Activated T-cell treated with anti-CD3 and anti-CD28 coated beads, Interleukin-2, amount 50 U/mL, for 4 hours (primary cell): ENCODE measurements around the gene MRPL9. TPM values are rescaled to one million over a fixed set of nuclear protein-coding genes. Genes with fewer than 3 reads are reported as not detected.

Source experiments
- ATAC-seq, 2 donors: fragments of 200-7000 bp; cut with Tn5 transposase; one replicate each; pipeline ENCODE4 v1.10.0; 2021
- DNase-seq: peaks from one replicate; pipeline ENCODE4 v3.0.0-alpha.2; 2020
- H3K27me3 Mint-ChIP-seq: one replicate; pipeline ENCODE4 v1.8.0; 2021; ENCODE audit warnings: low read depth, mixed read lengths
- H3K36me3 Mint-ChIP-seq: one replicate; pipeline ENCODE4 v1.8.0; 2022; ENCODE audit warnings: mixed read lengths; ENCODE audit not compliant: insufficient read depth
- H3K4me1 Mint-ChIP-seq: one replicate; pipeline ENCODE4 v1.8.0; 2021; ENCODE audit warnings: low read depth, mixed read lengths
- H3K4me3 Mint-ChIP-seq: one replicate; pipeline ENCODE4 v1.8.0; 2021; ENCODE audit warnings: mild to moderate bottlenecking, moderate library complexity, mixed read lengths
- H3K9me3 Mint-ChIP-seq: one replicate; pipeline ENCODE4 v1.8.0; 2021; ENCODE audit warnings: mixed read lengths
- total RNA-seq, 3 donors: library from RNA; stranded (reverse); gene quantifications; one replicate each; pipeline ENCODE4 v1.2.1, GENCODE V29; 2021

MRPL9 gene
- total RNA-seq, 3 donors from 2014 or later, result 156 to 167 (median 163) TPM

DNA sequence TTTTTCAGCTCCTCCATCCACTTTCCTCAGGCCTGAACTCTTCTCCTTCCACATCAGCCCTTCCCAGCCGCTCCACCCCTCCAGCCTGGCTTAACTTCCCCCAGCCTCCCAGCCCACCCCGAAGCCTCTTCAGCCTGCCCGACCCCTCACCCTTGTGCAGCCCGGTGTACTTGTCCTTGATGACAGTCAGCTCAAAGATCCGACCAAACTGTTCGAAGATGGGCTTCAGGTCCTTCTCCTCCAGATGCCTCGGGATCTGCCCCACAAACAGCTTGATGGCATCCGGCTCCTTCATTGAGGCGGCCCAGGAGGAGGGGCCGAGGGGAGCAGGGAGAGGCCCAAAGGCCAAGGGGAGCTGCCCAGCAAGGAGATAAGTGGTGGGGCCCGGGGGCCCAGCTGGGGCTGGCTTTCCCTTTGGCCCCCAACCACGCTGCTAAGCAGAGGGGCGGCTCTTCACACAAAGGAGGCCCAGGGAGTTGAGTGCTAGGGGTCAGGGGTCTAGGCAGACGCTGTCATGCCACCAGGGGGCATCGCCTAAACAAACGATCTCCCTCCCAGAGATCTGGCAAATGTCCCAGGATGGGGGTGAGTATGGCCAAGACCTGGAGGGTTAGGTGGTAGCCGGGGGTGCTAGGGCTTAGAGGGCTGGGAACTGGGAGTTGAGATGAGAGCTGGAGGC, 47.4 kb downstream of the MRPL9 start:
- ATAC-seq (peak in 1 of 2 donors; percentile 20), DNase-seq (no peak)
- no peak overlapping the region for H3K4me3 Mint-ChIP-seq
- no peaks in the 10 kb centered on the region for H3K9me3 Mint-ChIP-seq
- H3K4me1 Mint-ChIP-seq, result peaks cover 18% of the 10 kb centered on the region
- peaks cover 50% of the 10 kb centered on the region for H3K27me3 Mint-ChIP-seq
- no peaks in the 10 kb centered on the region for H3K36me3 Mint-ChIP-seq

DNA sequence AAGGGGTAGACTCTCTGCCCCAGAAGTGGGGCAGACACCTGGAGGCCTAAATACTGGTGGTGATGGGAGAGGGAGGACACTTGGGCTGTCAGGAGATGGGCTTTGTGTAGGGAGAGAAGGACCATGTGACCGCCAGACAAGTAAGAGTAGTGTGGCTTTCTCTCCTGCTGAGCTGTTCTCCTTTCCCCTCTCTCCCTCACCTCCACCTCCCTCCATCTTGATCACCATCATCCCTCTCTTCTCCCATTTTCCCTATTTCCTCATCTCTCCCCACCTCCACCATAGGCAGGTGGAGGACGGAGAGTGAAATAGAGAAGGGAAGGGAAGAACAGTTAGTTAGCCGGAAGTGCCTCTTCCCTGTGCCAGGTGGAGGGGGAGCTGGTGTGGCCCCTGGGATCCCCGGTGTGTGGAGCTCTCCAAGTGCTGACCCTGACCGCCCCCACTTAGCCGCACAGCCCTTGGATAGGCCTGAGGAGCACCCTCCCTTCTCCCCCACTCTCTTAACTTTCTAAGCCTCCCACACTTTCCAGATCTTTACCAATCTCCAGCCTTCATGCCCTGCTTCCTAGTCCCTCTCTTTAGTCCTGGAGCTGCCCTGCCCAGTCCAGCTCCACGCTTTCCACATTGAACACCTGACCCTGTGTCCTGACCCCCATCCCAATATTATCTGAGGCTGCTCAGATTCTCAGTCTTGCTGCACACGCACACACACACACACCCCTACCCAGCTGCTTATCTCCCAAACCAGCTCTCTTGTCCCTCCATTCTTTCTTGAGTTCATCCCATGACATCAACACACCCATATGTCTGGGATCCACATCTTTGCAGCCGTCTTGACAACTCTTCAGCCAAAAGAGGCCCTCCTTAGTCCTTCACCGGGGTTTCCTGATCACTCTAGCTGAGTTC, 48.2 kb downstream of the MRPL9 start:
- H3K27me3 Mint-ChIP-seq, result peaks cover 50% of the 10 kb centered on the region
- no peaks in the 10 kb centered on the region for H3K36me3 Mint-ChIP-seq
- no peak for ATAC-seq
- no peak for DNase-seq
- no peak overlapping the region for H3K4me3 Mint-ChIP-seq
- no peaks in the 10 kb centered on the region for H3K9me3 Mint-ChIP-seq
- H3K4me1 Mint-ChIP-seq, result peaks cover 10% of the 10 kb centered on the region

DNA sequence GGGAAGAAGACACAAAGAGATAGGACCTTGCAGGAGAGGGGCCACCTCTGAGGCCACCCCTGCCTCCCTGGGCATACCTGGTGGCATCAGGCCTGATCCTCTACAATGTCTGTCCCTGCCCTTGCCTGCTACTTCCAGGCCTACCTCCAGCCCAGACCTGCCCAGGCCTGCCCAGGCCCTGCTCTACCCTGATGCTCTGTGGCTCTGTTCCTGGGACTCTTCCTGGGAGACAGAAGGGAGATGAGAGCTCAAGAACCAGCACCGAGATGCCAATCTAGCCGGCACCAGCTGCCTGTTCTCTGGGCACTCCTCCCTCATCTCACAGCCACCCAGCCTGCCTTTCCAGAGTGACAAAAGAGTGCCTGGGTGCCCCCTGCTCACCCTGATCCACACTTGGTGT, 49.4 kb downstream of the MRPL9 start:
- ATAC-seq (no peak), DNase-seq (no peak)
- peaks cover 43% of the 10 kb centered on the region for H3K27me3 Mint-ChIP-seq
- no peaks in the 10 kb centered on the region for H3K9me3 Mint-ChIP-seq
- H3K4me3 Mint-ChIP-seq, result no peak overlapping the region
- no peaks in the 10 kb centered on the region for H3K36me3 Mint-ChIP-seq
- peaks cover 9% of the 10 kb centered on the region for H3K4me1 Mint-ChIP-seq

DNA sequence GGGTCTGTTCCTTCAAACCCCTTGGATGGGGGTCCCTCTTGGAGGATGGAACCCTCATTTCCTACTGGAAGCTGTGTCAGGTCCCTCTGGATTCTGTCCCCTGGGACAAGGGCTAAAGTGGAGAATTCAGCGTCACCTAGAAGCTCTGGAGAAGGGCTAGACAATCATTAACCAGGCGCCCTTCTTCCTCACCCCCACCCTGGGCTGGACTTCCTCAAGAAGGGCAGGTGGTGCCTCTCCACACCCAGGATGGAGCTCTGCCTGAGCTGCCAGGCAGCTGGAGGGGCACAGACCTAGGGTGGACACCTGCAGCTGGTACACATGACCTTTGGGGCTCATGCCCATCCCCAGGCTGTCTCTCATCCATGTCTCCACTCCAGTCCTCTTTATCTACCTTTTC, 50.3 kb downstream of the MRPL9 start:
- H3K4me3 Mint-ChIP-seq, result no peak overlapping the region
- peaks cover 9% of the 10 kb centered on the region for H3K4me1 Mint-ChIP-seq
- H3K9me3 Mint-ChIP-seq, result no peaks in the 10 kb centered on the region
- H3K36me3 Mint-ChIP-seq, result no peaks in the 10 kb centered on the region
- DNase-seq (no peak), ATAC-seq (no peak)
- H3K27me3 Mint-ChIP-seq, result peaks cover 38% of the 10 kb centered on the region

DNA sequence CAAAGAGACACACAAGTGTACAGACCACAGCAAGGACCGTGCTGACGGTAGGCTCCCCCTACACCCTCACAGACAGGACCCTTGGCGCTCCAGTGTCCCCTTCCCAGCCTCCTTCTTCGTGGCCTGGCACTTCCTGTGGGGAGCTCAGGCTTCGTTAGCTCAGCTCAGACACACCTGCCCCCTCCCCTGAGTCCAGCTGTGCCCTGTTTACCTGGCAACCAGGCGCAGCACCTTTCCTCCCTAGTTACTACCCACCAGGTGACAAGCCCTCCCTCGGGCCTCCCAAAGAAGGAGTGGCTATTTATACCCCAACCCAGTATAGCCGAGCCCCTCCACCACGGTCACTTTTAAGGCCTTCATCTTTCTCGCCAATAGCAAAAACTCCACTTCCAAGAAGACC, 51.3 kb downstream of the MRPL9 start:
- Mint-ChIP-seq H3K27me3 (peaks cover 28% of the 10 kb centered on the region), H3K4me3 (no peak overlapping the region), H3K9me3 (no peaks in the 10 kb centered on the region), H3K36me3 (no peaks in the 10 kb centered on the region), H3K4me1 (peaks cover 2% of the 10 kb centered on the region)
- DNase-seq (no peak), ATAC-seq (no peak)

DNA sequence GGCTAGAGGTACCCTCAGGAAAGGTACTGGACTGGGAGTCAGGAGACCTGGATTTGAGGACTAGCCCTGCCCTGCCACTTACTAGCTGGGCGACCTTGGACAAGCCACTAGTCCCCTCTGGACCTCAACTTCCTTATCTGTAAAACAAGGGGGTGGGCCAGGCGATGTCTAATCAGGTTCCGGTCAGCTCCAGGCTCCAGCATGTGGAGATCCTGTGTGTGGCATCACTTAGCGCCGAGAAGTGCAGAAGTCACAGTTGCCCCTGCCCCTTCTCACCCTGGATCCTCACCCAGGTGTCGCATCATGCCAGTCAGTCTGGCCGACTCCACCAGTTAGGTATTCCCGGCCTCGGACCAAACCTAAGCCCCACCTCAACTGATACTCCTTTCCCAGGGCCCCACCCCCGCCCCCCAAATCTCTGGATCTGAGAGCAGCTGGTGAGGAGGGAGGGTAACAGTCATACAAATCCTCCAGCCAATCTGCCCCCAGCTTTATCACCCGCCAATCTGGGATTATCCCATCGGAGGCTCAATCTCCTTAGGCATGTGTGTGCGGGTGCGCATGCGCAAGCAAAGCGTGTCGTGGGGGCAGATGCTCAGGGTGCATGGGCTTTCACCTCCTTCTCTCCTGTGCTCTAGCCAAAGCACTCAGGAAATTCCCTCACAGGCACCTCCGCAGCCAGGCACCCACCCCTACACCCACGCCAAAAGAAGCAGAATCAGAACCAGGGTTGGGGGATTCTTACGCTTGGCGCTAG, 52.1 kb downstream of the MRPL9 start:
- H3K4me3 Mint-ChIP-seq, result no peak overlapping the region
- H3K9me3 Mint-ChIP-seq, result no peaks in the 10 kb centered on the region
- peaks cover 24% of the 10 kb centered on the region for H3K27me3 Mint-ChIP-seq
- ATAC-seq (no peak), DNase-seq (no peak)
- no peaks in the 10 kb centered on the region for H3K36me3 Mint-ChIP-seq
- H3K4me1 Mint-ChIP-seq, result no peaks in the 10 kb centered on the region

DNA sequence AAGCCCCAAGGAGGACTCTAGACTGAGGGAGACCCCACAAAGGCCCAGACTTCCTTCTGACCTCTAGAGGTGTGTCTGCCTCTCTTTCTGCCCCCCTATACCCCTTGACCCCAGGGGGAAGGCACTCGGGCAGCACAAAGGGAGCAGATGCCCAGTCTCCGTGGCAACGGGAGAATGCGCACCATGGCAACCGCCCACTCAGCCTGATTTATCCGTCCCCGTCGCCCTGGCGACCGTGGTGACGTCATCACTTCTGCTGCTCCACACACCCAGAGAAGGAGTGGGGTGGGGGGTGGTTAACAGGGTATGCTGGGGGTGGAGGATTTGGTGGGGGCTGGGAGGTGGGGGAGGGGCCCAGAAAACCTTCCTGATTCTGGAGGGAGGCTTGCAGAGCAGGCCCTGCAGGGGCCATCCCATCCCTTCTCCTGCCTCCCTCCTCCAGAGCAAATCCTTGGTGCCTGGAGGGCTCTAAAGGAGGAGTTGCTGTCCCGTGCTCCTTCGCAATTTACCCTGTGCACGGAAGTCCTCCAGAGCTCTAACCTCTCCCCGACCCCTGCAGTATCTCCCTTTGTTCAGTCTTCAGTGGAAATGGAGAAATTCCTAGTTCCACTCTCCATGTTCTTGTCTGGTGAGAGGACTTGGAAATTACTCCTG, 53.0 kb downstream of the MRPL9 start:
- ATAC-seq, result no peak
- no peaks in the 10 kb centered on the region for H3K36me3 Mint-ChIP-seq
- peaks cover 15% of the 10 kb centered on the region for H3K27me3 Mint-ChIP-seq
- DNase-seq, result peak; percentile 39
- no peaks in the 10 kb centered on the region for H3K9me3 Mint-ChIP-seq
- no peak overlapping the region for H3K4me3 Mint-ChIP-seq
- peaks cover 2% of the 10 kb centered on the region for H3K4me1 Mint-ChIP-seq

Other genes with a start within 250 kb of the MRPL9 start
- 1 to 10 TPM; 1.2 to 4.0 (median 2.2) TPM for gene TUFT1, start 223.2 kb downstream of the MRPL9 start, total RNA-seq
- gene SNX27, start 151.4 kb downstream of the MRPL9 start, total RNA-seq, result 10 to 100 TPM; 25.8 to 29.3 (median 26.1) TPM
- not detected for gene CELF3, start 46.7 kb downstream of the MRPL9 start, total RNA-seq
- gene RIIAD1, start 42.0 kb downstream of the MRPL9 start, total RNA-seq, result not detected
- 10 to 100 TPM in 2 of 3 donors, 1 to 10 TPM in 1; 9.6 to 10.4 (median 10.1) TPM for gene TDRKH, start 27.0 kb upstream of the MRPL9 start, total RNA-seq
- under 1 TPM; 0.08 to 0.16 (median 0.16) TPM for gene LINGO4, start 41.9 kb upstream of the MRPL9 start, total RNA-seq
- 1 to 10 TPM; 1.1 to 5.1 (median 3.7) TPM for gene RORC, start 68.3 kb upstream of the MRPL9 start, total RNA-seq
- gene C2CD4D, start 76.3 kb upstream of the MRPL9 start, total RNA-seq, result under 1 TPM; 0.33 to 0.90 (median 0.87) TPM
- not detected for gene THEM5, start 90.2 kb upstream of the MRPL9 start, total RNA-seq
- gene THEM4, start 146.0 kb upstream of the MRPL9 start, total RNA-seq, result 10 to 100 TPM; 23.2 to 29.1 (median 24.6) TPM
- 100 to 1,000 TPM in 2 of 3 donors, 10 to 100 TPM in 1; 92.6 to 113 (median 106) TPM for gene S100A10, start 230.4 kb upstream of the MRPL9 start, total RNA-seq